C4-2B (cell line): ENCODE results near the gene INF2.

Experiments used
- ZFX ChIP-seq: fragments of 450-650 bp; IDR thresholded peaks from 2 replicates; pipeline ENCODE4 v1.6.1; 2017
- TF ChIP-seq, protein P1 (sequence below): fragments of 450-650 bp; conservative IDR thresholded peaks from 2 replicates; pipeline ENCODE4 v1.5.1; 2017; ENCODE audit warnings: mild to moderate bottlenecking

DNA sequence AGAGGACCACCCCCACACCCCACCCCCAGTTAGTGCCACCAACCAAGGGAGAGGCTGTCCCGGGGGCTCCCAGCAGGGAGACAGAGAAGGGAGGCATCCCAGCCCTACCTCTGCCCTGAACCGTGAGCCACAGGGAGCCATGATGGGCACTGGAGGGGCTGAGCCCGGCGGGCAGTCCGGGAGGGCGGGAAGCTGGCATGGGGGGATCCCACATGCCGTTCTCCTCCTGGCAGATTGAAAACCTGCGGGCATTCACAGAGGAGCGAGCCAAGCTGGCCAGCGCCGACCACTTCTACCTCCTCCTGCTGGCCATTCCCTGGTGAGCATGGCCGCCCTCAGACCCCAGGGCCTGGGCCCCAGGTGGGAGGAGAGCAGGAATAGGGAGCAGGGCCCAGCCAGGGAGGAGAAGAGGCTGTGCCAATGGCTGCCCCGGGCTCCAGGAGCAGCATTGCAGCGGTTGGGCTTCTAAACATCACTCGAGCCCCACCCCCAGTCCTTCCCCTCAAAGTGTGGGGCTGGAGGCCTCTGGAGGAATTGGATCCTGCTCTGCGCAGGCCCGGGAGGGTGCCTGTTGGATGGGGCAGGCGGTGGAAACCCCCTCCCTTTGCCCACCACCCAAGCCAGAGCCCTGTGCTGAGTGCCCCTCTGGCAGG is 20.1 kb downstream of the INF2 start:
- TF ChIP-seq, protein P1, sequence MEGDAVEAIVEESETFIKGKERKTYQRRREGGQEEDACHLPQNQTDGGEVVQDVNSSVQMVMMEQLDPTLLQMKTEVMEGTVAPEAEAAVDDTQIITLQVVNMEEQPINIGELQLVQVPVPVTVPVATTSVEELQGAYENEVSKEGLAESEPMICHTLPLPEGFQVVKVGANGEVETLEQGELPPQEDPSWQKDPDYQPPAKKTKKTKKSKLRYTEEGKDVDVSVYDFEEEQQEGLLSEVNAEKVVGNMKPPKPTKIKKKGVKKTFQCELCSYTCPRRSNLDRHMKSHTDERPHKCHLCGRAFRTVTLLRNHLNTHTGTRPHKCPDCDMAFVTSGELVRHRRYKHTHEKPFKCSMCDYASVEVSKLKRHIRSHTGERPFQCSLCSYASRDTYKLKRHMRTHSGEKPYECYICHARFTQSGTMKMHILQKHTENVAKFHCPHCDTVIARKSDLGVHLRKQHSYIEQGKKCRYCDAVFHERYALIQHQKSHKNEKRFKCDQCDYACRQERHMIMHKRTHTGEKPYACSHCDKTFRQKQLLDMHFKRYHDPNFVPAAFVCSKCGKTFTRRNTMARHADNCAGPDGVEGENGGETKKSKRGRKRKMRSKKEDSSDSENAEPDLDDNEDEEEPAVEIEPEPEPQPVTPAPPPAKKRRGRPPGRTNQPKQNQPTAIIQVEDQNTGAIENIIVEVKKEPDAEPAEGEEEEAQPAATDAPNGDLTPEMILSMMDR = no peak
- no peak for TF ChIP-seq ZFX
